K562 (cell line): ENCODE results near the gene SLC22A4. TPM values are rescaled to one million over a fixed set of nuclear protein-coding genes. Genes with fewer than 3 reads are reported as not detected.

Experiments used
- HEY1 ChIP-seq: fragments of 250-450 bp; sonication (Bioruptor Pico); IDR thresholded peaks from 2 replicates; pipeline ENCODE4 v1.5.0; 2020; ENCODE audit warnings: mild to moderate bottlenecking, moderate library complexity, borderline replicate concordance
- TCF7 ChIP-seq: sonication (generic); IDR thresholded peaks from 2 replicates; pipeline ENCODE4 v1.6.1; 2016; ENCODE audit warnings: antibody characterized with exemption, borderline replicate concordance
- TSC22D4 ChIP-seq: fragments of 450-650 bp; IDR thresholded peaks from 2 replicates; pipeline ENCODE4 v1.6.1; 2016; ENCODE audit warnings: missing genetic modification characterization, missing biosample characterization, control low read depth
- ZNF23 ChIP-seq: fragments of 250-450 bp; sonication (Bioruptor Pico); IDR thresholded peaks from 2 replicates; pipeline ENCODE4 v1.4.0; 2020; ENCODE audit warnings: mild to moderate bottlenecking
- ZNF668 ChIP-seq: fragments of 250-450 bp; sonication (Bioruptor Pico); IDR thresholded peaks from 2 replicates; pipeline ENCODE4 v1.8.0; 2022; ENCODE audit warnings: mild to moderate bottlenecking, inconsistent platforms
- polyA plus RNA-seq, 8 experiments: library from polyadenylated mRNA; depleted of rRNA in 4 of 8; stranded (reverse) in 5 of 8; unstranded in 3 of 8; fragments of >200 nt; fragmentation: Nextera tagmentation in 2 of 8; fragmentation: Illumina TruSeq in 1 of 8; extraction: Ambion mirVana in 2 of 8; extraction: Trizol in 1 of 8; gene quantifications; 2 replicates each; pipeline versions ENCODE4 v1.2.1 to v1.2.3, GENCODE V29; 2011 to 2014; ENCODE audit warnings: inconsistent platforms in 1 of 8, missing spikeins in 1 of 8
- total RNA-seq, 7 experiments: library from RNA; depleted of rRNA in 6 of 7; stranded (reverse); fragments of >200 nt in 6 of 7; fragmentation: Illumina TruSeq in 2 of 7; extraction: Trizol in 2 of 7; gene quantifications; 2 replicates each; pipeline versions ENCODE4 v1.2.1 to v1.2.3, GENCODE V29; 2011 to 2021; ENCODE audit warnings: low replicate concordance in 1 of 7
- TF ChIP-seq, protein P1 (sequence below): fragments of 450-650 bp; IDR thresholded peaks from 2 replicates; pipeline ENCODE4 v1.6.1; 2016; ENCODE audit warnings: mild to moderate bottlenecking, moderate library complexity
- TF ChIP-seq, protein P2 (sequence below): fragments of 250-450 bp; sonication (Bioruptor Pico); IDR thresholded peaks from 2 replicates; pipeline ENCODE4 v1.8.0; 2021; ENCODE audit warnings: borderline replicate concordance, mild to moderate bottlenecking, moderate library complexity; ENCODE audit not compliant: poor library complexity, severe bottlenecking

Gene SLC22A4
- total and polyA plus RNA-seq, 9 of the 15 experiments (the other 6 are each of a cell fraction or from before 2014, with no cell fraction given), result 2.7 to 9.5 (median 6.2) TPM

DNA sequence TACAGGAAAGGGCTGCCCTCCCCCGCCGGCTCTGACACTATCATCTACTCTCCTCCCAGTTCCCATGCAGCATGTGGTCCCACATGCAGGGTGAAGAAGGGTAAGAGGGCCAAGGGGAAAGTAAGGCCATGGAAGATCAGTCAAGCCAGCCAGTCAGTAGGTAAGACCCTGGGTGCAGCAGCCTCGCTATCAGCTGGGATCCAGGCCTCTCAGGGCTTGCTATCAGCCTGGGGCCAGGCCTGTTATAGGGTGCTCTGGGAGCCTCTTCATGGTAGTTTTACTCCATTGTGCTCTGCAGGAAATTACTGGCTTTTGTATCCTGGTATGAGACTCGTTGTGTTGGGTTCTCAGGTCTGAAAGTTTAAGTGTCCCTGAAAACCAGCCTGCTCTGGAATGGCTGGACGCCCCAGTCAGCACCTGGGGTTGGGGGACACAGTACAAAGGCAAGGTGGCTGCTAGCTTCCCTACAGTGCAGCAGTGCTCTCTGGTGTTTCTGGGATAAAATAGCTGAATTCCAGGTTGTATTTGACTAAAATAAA, 21.4 kb downstream of the SLC22A4 start (continued):
- TF ChIP-seq, protein P1, sequence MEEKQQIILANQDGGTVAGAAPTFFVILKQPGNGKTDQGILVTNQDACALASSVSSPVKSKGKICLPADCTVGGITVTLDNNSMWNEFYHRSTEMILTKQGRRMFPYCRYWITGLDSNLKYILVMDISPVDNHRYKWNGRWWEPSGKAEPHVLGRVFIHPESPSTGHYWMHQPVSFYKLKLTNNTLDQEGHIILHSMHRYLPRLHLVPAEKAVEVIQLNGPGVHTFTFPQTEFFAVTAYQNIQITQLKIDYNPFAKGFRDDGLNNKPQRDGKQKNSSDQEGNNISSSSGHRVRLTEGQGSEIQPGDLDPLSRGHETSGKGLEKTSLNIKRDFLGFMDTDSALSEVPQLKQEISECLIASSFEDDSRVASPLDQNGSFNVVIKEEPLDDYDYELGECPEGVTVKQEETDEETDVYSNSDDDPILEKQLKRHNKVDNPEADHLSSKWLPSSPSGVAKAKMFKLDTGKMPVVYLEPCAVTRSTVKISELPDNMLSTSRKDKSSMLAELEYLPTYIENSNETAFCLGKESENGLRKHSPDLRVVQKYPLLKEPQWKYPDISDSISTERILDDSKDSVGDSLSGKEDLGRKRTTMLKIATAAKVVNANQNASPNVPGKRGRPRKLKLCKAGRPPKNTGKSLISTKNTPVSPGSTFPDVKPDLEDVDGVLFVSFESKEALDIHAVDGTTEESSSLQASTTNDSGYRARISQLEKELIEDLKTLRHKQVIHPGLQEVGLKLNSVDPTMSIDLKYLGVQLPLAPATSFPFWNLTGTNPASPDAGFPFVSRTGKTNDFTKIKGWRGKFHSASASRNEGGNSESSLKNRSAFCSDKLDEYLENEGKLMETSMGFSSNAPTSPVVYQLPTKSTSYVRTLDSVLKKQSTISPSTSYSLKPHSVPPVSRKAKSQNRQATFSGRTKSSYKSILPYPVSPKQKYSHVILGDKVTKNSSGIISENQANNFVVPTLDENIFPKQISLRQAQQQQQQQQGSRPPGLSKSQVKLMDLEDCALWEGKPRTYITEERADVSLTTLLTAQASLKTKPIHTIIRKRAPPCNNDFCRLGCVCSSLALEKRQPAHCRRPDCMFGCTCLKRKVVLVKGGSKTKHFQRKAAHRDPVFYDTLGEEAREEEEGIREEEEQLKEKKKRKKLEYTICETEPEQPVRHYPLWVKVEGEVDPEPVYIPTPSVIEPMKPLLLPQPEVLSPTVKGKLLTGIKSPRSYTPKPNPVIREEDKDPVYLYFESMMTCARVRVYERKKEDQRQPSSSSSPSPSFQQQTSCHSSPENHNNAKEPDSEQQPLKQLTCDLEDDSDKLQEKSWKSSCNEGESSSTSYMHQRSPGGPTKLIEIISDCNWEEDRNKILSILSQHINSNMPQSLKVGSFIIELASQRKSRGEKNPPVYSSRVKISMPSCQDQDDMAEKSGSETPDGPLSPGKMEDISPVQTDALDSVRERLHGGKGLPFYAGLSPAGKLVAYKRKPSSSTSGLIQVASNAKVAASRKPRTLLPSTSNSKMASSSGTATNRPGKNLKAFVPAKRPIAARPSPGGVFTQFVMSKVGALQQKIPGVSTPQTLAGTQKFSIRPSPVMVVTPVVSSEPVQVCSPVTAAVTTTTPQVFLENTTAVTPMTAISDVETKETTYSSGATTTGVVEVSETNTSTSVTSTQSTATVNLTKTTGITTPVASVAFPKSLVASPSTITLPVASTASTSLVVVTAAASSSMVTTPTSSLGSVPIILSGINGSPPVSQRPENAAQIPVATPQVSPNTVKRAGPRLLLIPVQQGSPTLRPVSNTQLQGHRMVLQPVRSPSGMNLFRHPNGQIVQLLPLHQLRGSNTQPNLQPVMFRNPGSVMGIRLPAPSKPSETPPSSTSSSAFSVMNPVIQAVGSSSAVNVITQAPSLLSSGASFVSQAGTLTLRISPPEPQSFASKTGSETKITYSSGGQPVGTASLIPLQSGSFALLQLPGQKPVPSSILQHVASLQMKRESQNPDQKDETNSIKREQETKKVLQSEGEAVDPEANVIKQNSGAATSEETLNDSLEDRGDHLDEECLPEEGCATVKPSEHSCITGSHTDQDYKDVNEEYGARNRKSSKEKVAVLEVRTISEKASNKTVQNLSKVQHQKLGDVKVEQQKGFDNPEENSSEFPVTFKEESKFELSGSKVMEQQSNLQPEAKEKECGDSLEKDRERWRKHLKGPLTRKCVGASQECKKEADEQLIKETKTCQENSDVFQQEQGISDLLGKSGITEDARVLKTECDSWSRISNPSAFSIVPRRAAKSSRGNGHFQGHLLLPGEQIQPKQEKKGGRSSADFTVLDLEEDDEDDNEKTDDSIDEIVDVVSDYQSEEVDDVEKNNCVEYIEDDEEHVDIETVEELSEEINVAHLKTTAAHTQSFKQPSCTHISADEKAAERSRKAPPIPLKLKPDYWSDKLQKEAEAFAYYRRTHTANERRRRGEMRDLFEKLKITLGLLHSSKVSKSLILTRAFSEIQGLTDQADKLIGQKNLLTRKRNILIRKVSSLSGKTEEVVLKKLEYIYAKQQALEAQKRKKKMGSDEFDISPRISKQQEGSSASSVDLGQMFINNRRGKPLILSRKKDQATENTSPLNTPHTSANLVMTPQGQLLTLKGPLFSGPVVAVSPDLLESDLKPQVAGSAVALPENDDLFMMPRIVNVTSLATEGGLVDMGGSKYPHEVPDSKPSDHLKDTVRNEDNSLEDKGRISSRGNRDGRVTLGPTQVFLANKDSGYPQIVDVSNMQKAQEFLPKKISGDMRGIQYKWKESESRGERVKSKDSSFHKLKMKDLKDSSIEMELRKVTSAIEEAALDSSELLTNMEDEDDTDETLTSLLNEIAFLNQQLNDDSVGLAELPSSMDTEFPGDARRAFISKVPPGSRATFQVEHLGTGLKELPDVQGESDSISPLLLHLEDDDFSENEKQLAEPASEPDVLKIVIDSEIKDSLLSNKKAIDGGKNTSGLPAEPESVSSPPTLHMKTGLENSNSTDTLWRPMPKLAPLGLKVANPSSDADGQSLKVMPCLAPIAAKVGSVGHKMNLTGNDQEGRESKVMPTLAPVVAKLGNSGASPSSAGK, result peak; percentile 71
- TF ChIP-seq TSC22D4 (tag), result no peak
- TF ChIP-seq ZNF23 (CRISPR knock-in tag), result no peak
- no peak; the same call in 1 of the 2 replicates for TF ChIP-seq ZNF668 (CRISPR knock-in tag)
- TF ChIP-seq, protein P2, sequence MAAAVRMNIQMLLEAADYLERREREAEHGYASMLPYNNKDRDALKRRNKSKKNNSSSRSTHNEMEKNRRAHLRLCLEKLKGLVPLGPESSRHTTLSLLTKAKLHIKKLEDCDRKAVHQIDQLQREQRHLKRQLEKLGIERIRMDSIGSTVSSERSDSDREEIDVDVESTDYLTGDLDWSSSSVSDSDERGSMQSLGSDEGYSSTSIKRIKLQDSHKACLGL (CRISPR knock-in tag), result no peak
- no peak for TF ChIP-seq TCF7
- TF ChIP-seq HEY1 (CRISPR knock-in tag), result no peak
